GM18505 (cell line): ENCODE measurements around the gene OGG1.
"Not testable (repeated sequence)": the region's sequence is repeated elsewhere in the genome, so short reads cannot be mapped to it uniquely, and the experiment has no call there.

Experiments
- ATAC-seq: cut with Tn5 transposase; IDR thresholded peaks from one replicate; pipeline ENCODE4 v1.9.1; 2021; ENCODE audit not compliant: unreplicated experiment
- POLR2A ChIP-seq: IDR thresholded peaks from 4 replicates; pipeline ENCODE4 v1.6.1; 2011; ENCODE audit warnings: borderline replicate concordance; ENCODE audit not compliant: insufficient read depth, insufficient read length; ENCODE audit errors: extremely low read depth

The OGG1 gene

DNA sequence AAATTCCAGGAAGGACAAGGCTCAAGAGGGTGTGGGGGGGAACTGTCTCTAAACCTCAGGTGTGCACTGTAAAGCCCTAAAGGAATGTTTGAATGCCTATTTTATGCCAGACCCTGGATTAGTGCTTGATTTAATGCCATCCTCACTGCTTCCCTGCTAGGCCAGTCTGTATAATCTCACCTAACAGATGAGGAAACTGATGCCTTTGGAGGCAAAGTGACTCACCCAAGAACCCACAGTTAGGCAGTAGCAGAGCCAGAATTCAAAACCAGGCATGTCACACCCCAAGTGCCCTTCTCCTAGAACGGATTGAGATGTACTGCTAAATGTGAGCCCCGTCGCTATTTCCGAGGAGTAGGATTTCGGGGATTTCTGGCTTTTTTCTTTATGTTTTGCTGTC, 12.2 kb downstream of the OGG1 start:
- no peak for TF ChIP-seq POLR2A
- no peak for ATAC-seq

DNA sequence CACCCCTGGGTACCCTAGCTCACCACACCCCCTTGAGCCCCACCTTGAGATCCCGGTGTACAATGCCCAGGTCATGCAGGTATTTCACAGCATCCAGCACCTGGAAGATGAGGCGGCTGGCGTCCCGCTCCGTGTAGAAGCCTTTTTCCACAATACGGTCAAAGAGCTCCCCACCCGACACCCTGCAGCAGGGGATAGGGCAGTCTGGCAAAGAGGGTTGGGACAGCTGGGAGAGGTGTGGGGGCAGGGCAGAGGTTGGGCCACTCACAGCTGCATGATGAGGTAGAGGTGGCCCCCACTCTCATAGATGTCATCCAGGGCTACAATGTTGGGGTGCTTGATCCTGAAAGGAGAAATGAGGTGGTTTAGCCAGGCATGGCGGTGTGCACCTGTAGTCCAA, 13.1 kb downstream of the OGG1 start:
- TF ChIP-seq POLR2A = no peak

DNA sequence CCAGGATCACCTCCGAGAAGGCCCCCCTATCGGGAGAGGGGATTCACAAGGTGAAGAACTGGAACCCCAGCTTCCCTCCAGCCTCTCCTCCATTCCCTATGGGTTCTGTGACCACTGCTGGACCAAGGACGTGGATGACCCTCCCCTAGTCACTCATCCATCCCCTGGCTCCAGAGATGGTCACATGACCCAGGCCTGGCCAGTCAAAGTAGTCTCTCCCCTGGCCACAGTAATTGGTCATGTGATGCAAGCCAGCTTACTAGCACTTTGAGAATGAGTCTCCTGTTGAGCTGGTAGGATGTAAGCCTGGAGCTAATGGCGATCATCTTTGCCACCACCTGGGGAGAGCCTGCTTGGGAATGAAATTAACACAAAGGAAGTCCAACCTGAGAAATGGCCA, 16.1 kb downstream of the OGG1 start:
- TF ChIP-seq POLR2A = no peak
- no peak for ATAC-seq

More for the DNA sequence above, 13.1 kb downstream of the OGG1 start:
- ATAC-seq = no peak

DNA sequence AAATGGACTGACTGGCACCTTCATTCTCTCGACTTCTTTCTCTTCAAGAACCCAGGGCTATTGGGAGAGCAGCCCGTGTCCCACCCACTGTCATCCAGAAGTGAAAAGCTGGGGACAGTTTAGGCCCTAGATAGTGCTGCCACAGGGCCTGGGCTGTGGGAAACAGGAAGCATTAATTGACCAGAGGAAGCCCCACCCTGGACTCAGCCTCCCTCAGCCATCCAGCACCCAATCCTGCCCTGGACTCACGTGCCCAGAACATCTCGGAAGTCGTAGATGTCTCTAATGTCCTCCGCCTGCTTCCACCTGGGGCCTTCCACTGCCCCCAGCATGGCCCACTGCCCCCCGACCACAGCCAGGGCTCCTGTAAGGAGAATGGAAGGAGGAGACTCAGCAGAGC, 17.7 kb downstream of the OGG1 start:
- ATAC-seq = no peak
- no peak for TF ChIP-seq POLR2A

DNA sequence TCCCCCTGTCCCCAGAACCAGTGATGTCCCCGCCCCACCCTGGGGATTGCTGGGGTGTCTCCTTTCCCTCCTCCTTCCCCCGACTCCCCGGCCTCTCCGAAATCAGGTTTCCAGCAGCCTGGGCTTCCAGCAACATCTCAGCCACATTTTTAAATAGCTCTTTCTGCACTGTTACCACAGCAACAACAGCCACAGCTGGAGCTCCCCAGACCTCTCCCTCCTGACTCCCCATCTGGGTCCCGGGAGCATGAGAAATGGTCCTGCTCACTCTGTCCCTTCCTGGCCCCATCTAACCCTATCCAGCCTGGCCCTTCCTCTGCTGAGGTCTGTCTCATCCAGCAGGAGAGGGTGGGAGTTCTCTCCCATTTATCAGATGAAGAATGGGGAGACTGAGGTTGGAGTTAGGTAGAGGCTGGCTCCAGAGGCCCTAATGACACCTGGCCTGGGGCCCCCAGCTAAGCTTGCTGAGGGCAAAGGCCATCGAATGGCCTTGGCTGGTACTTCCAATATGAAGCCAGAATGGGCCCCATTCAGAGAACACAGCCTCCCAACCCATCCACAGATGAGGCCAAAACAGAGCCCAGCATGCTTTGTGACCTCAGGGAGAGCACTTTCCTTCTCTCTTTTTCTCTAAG, 18.5 kb downstream of the OGG1 start:
- TF ChIP-seq POLR2A = no peak
- ATAC-seq = no peak

DNA sequence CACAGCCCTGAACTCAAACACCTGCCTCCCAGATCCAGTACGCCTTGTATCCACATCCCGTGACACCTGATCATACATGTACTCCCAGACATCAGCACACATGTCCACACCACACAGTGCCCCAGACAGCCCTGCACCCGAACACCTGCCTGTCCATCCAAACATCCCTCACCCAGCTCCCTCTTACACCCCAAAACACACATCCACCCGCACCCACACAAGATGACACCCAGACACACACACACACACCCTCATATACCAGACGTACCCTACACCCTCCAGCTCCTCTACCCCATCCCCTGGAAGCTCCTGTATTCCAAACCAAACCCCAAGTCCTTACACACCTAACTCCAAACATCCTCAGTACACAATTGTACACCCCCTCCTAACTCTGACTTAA, 19.3 kb downstream of the OGG1 start:
- no peak for TF ChIP-seq POLR2A
- ATAC-seq = no peak

DNA sequence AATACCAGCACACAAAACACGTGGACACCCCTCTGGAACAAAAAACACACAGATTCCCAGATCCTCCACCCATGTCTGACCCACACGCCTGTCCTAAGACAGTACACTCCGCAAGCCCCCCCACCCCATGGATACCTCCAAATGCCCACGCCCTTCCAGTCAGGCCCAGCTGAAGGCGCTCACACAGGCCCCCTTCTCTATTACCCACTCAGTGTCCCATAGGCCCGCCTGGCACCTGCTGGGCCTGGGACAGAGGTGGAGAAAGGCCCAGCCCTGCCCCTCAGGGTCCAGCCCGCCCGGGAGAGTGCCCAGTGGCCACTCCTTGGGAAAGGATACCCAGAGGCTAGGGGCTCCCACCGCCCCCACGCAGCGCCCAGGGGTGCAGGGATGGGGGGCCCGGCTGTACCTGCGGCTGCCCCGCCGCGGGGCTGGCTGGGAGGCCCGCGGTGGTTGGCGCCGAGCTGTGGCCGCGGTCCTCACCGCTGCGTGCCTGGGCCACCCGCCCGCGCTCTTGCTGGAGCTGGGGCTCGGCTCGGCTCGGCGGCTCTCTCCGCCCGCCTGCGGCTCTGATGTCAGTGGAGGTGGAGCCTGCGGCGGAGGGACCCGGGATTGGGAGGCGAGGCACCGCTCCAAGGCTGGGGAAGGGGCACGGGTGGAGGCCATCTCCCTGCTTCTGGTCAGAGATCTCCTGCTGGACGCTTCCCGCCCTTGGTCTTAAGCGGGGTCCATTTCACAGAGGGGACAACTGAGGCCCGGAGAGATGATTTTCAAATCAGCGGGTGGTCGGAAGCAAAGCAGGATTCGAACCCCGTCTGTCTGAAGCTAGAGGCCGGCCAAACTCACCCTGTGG, 19.9 kb downstream of the OGG1 start, which contains the start of gene CAMK1:
TSS of gene CAMK1 (minus strand) at position 522 of the 850 bp plus-strand sequence. CDS start 2,198 bp downstream, outside the sequence.
- TF ChIP-seq POLR2A = no peak

DNA sequence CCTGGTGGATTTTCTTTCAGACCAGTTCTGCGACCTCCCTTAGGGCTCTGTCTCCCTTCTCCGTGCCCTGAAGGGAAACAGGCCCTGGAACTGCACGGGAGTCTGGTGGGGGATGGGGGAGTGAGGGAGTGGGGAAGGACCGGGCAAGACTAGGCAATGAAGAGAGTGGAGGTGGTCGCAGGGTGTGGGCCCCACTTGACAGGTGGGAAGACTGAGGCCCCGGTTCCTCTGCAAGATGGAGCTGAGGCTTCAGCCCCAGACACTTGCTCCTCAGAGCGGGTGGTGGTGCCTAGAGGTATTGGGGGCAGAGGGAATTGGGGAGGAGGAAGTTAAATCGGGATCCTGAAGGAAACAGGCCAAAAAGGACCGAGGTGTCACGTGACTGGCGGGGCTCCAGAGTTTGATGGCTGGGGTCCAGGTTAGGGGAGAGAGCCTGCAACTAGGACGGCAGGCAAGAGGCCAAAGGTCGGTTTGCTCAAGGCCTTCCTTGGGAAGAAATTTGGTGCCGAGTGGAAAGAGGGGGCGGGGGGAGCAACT, 20.6 kb downstream of the OGG1 start:
- no peak for TF ChIP-seq POLR2A
- no peak for ATAC-seq

More for the DNA sequence above, 19.9 kb downstream of the OGG1 start, which contains the start of gene CAMK1:
- ATAC-seq = no peak

DNA sequence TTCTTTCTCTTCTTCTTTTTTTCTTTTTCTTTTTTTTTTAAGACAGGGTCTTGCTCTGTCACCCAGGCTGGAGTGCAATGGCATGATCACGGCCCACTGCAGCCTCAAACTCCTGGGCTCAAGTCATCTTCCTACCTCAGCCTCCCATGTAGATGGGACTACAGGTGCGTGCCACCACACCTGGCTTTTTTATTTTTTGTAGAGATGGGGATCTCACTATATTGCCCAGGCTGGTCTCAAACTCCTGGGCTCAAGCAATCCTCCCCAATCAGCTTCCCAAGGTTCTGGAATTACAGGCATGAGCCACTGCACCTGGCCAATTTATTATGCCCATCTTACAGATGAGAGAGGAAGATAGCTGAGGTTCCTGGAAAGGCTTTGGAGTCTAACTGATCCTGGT, 21.3 kb downstream of the OGG1 start:
- ATAC-seq = not testable (repeated sequence)

DNA sequence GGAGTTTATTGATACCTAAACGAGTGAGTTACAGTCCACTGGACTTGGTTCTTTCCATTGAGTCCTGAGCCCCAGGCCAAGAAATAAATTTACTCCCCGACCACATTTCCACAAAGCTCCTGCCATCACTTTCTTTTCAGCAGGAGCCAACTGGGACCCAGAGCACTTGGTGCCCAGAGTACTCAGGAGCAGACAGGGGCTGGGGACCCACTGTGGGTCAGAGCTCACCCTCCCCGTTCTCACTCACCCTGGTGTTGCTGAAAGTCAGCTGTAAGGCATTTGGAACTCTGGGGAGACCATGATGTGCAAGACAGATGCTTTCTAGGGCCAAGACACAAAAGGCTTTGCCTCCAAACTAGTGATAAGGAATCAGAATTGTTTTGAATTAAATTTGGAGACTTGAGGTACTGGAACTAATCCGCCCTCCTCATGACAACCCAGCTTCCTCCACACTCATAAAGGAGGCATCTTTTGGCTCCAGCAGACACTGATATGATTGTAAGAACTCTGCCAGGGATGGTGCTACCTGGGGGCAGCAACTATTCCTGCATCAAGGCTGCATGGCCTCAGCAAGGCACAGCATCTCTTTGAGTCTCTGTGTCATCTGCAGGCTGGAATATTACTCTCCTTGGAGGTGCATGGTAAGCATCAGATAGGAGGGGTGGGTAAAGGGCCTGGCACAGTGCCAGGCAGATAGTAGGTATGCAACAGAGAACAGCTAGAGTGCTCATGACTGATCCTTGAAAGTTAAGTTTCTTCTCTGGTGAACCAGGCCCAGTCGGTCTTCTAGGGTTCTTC, 27.3 kb downstream of the OGG1 start:
- no peak for ATAC-seq

DNA sequence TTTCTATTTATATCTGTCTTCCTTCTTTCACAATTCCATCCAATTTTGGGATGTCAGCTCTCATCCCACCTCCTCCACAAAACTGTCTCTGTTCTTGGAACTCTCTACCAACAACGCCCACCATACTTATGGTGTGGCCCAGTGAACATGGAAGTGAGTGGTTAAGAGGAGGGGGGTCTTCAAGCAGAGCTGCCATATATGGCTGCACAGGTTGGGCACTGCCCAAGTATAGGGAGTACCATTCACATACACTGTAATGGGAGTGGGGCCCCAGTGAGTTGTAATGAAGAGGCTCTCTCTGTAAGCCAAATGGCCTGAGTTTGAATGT, 27.9 kb downstream of the OGG1 start:
- no peak for TF ChIP-seq POLR2A
- ATAC-seq = no peak

More for the DNA sequence above, 27.3 kb downstream of the OGG1 start:
- TF ChIP-seq POLR2A = no peak

DNA sequence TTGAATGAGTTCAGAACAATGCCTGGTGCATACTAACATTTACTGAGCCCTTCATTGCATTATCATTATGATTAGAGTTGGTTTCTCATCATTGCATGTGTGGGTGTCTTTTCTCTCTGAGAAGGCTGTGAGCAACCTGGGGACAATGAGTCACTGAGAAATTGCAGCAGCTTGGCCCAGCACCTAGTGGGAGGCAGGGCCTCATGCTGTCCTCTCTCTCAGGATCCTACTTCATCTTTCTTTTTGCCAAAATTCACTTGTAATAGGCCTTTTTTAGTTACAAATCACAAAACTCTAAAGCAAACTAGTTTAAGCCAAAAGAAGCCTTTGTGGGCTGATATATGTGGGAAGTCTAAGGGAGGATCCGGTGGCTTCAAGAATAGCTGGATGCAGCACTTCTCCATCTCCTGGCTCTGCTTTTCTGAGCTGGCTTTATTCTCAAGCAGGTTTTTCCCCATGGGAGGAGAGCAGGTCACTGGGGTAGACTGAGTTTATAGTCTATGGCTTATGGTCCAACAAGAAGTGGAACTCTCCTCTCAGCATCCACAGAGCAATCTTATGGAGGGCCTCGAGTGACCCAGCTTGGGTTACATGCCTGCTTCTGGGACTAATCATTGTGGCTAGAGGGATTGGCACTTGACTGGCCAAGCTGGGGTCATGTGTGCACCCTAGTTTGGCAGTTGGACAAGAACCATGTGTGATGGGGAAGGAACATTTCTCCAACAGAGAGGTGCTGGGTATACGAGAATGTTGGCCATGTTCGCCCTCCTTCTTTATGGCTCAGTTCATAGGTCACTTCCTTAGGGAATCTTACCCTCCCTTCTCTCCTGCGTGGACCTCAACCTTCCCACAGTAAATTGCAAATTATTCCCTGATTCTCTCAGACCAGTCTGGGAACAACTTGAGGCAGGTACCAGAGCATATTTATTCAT, 28.7 kb downstream of the OGG1 start:
- no peak for ATAC-seq
- TF ChIP-seq POLR2A = no peak

DNA sequence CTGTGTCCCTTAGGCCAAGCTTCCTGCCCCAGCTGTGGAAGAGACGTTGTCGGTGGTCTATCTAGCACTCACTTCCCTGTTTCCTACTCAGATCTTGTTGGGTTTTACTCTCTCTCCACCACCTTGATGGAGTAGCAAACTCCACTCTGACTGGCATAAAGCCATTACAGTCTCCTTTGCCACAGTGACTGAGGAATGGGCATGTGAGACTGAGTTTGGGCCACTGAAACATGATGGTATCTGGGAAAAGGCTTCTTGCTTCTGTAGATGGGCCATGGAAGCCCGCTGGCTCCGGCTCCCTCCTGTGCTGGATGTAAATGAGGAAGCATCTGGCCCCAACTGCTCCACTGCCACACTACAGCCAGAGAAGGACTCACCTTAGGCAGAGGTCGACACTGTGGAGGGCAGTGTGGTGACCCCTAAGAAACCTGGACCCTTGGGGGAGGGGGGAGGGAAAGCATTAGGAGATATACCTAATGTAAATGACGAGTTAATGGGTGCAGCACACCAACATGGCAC, 29.4 kb downstream of the OGG1 start:
- TF ChIP-seq POLR2A = no peak
- no peak for ATAC-seq
